ENCODE measurements around the gene ODAD3. TPM values are rescaled to one million over a fixed set of nuclear protein-coding genes. Genes with fewer than 3 reads are reported as not detected.

Gene ODAD3
- total and polyA plus RNA-seq, 2 of the 13 experiments (the other 11 are each of a cell fraction or from before 2014, with no cell fraction given), result 0.04 to 0.08 TPM

- TF ChIP-seq ZNF646 (CRISPR knock-in tag; IDR thresholded peaks at IDR 0.05) (peak; percentile 47; the same call in 1 of the 2 replicates), ZNF672 (CRISPR knock-in tag; IDR thresholded peaks at IDR 0.05) (no peak), ZFP36L1 (CRISPR knock-in tag; IDR thresholded peaks at IDR 0.05) (no peak), SAP130 (CRISPR knock-in tag; IDR thresholded peaks at IDR 0.05; ENCODE audit: low read depth) (peak; percentile 38; the same call in 1 of the 2 replicates), ZNF337 (CRISPR knock-in tag; IDR thresholded peaks at IDR 0.05; ENCODE audit: borderline replicate concordance, low read depth) (no peak), ZBTB44 (CRISPR knock-in tag; IDR thresholded peaks at IDR 0.05) (no peak), ESRRA (CRISPR knock-in tag; IDR thresholded peaks at IDR 0.05; ENCODE audit: low read depth) (no peak)
- TF ChIP-seq, protein P1, sequence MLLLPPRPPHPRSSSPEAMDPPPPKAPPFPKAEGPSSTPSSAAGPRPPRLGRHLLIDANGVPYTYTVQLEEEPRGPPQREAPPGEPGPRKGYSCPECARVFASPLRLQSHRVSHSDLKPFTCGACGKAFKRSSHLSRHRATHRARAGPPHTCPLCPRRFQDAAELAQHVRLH (CRISPR knock-in tag; IDR thresholded peaks at IDR 0.05; ENCODE audit: borderline replicate concordance, low read depth), result no peak
- TF ChIP-seq, protein P2, sequence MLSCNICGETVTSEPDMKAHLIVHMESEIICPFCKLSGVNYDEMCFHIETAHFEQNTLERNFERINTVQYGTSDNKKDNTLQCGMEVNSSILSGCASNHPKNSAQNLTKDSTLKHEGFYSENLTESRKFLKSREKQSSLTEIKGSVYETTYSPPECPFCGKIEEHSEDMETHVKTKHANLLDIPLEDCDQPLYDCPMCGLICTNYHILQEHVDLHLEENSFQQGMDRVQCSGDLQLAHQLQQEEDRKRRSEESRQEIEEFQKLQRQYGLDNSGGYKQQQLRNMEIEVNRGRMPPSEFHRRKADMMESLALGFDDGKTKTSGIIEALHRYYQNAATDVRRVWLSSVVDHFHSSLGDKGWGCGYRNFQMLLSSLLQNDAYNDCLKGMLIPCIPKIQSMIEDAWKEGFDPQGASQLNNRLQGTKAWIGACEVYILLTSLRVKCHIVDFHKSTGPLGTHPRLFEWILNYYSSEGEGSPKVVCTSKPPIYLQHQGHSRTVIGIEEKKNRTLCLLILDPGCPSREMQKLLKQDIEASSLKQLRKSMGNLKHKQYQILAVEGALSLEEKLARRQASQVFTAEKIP (CRISPR knock-in tag; IDR thresholded peaks at IDR 0.05; ENCODE audit: borderline replicate concordance), result no peak
These were observed 28.5 kb upstream of the ODAD3 start (continued) for GRCh38 chr19:11463391-11463790.
